ENCODE measurements around the gene KLHDC1.
A peak's percentile ranks its signal among the peaks of the same experiment; 100 is the strongest.
"Not testable (repeated sequence)": the region's sequence is repeated elsewhere in the genome, so short reads cannot be mapped to it uniquely, and the experiment has no call there.

KLHDC1 gene

DNA sequence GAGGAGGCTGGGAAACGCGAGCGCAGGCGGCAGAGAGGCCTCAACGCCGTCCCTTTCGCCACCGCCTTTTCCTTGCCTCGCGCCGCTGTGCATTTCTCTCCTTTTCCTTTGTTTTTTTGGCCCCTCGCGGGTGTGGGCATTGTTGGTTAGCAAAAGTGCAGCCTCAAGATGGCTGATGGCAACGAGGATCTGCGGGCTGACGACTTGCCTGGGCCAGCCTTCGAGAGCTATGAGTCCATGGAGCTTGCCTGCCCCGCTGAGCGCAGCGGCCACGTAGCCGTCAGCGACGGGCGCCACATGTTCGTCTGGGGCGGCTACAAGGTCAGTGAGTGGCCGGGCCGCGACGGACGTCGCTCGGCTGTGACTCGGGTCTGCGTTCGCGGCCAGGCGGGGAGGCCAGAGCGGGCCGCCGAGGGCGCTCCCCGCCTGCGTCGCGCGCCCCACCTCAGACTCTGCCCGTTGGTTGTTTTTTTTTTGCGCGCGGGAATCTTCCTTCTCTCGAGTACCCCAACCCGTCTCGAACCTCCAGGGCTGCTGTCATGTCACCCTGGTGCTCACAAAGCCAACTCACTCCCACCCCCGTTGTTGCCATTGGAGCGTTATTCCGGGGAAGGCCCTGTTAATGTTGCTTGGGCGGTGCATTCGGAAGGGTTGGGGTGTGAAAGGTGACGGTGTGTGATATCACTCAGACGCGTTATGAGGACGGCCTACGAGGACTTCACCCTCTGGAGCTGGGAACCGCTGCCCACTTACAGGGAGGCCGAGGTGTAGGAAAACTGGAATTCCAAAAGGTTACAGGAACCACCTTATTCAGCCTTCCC is 75.6 kb downstream of the KLHDC1 start:
- peak overlapping the region; percentile 99 for H3K4me3 ChIP-seq (ENCODE audit: low read length)

DNA sequence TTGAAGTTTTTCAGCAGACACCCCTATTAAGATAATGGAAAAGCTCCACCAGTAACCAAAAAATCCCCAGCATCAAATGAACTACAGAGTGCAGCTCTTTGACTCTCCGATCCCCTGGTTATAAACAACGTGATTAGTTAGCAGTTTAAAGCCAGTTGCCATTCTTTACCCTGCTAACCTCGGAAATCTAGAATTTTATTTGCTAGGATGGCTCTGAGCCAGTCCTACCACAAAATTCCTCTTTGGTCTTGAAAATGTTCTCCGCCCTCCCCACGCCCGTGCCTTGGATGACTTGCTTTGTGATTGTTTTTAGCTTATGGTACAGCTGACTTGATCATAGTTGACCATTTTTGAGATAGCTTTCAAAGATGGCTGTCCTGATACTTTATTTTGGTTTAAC is 76.3 kb downstream of the KLHDC1 start:
- Histone ChIP-seq H3K27me3 (ENCODE audit: insufficient read depth, low read length) (no peaks in the 10 kb centered on the region), H3K36me3 (ENCODE audit: insufficient read depth, low read depth, low read length) (peaks cover 12% of the 10 kb centered on the region), H3K4me1 (ENCODE audit: insufficient read depth, low read length) (peaks cover 3% of the 10 kb centered on the region), H3K4me3 (ENCODE audit: low read length) (peak overlapping the region; percentile 99), H3K9me3 (ENCODE audit: insufficient read depth, low read depth, low read length) (no peaks in the 10 kb centered on the region), H3K9ac (ENCODE audit: low read depth, low read length) (peak overlapping the region; percentile 99), H3K27ac (ENCODE audit: low read length) (no peak overlapping the region)

More for the DNA sequence above, 75.6 kb downstream of the KLHDC1 start:
- H3K4me1 ChIP-seq (ENCODE audit: insufficient read depth, low read length), result peaks cover 3% of the 10 kb centered on the region
- H3K36me3 ChIP-seq (ENCODE audit: insufficient read depth, low read depth, low read length), result peaks cover 8% of the 10 kb centered on the region; the same call in 1 of the 2 replicates
- H3K9me3 ChIP-seq (ENCODE audit: insufficient read depth, low read depth, low read length), result no peaks in the 10 kb centered on the region
- peak overlapping the region; percentile 99 for H3K9ac ChIP-seq (ENCODE audit: low read depth, low read length)
- H3K27me3 ChIP-seq (ENCODE audit: insufficient read depth, low read length), result no peaks in the 10 kb centered on the region
- H3K27ac ChIP-seq (ENCODE audit: low read length), result peak overlapping the region; percentile 92

DNA sequence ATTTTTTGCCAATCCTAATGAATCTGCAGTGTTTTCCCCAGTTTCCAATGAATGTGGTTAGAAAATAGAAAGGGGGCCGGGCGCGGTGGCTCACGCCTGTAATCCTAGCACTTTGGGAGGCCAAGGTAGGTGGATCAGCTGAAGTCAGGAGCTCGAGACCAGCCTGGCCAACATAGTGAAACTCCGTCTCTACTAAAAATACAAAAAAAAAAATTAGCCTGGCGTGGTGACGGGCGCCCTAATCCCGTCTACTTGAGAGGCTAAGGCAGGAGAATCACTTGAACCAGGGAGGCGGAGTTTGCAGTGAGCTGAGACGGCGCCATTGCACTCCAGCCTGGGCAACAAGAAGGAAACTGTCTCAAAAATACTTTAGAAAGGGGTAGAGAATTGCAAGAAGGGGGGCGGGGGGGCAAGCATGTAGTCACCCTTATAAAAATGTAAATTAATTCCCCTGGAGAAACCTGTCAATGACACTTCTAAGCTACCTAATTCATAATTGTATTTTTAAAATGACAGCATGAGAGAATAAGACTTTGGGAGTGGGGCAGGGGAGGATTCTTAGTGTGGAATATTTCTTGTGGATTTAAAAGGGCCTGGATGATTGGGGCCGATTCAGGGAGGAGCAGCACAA is 76.8 kb downstream of the KLHDC1 start:
- Histone ChIP-seq H3K27me3 (ENCODE audit: insufficient read depth, low read length) (no peaks in the 10 kb centered on the region), H3K9me3 (ENCODE audit: insufficient read depth, low read depth, low read length) (no peaks in the 10 kb centered on the region), H3K4me1 (ENCODE audit: insufficient read depth, low read length) (peaks cover 3% of the 10 kb centered on the region), H3K9ac (ENCODE audit: low read depth, low read length) (peak overlapping the region; percentile 99; the same call in 1 of the 2 replicates), H3K36me3 (ENCODE audit: insufficient read depth, low read depth, low read length) (peaks cover 17% of the 10 kb centered on the region), H3K4me3 (ENCODE audit: low read length) (peak overlapping the region; percentile 99), H3K27ac (ENCODE audit: low read length) (no peak overlapping the region)

DNA sequence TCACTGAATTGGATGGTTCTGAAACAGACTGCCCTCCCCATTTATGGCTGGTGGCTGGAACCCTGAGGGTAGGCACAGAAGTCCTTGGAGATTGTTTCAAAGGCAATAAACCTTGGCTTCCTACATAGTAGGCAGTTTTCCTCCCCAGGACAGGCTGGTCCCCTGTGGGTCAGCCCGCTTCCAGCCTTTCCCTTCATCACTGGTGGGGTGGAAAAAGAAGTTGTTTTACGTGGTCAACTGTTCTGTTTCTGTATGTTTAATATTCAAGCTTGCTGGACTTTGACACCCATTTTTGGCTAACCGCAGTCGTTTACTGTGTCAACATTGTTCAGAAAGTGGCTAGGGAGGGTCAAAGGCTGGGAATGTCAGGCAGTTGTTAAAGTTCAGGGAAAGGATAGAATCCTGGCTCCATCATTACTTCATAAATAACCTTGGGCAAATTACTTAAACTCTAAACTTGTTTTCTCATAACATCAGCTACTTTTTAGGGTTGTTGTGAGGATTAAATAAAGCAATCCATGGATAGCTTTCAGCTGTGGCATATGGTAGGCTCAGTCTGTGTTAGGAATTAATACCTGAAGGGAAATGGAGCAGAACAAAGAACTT is 77.4 kb downstream of the KLHDC1 start:
- H3K9ac ChIP-seq (ENCODE audit: low read depth, low read length), result peak overlapping the region; percentile 15; the same call in 1 of the 2 replicates
- peaks cover 3% of the 10 kb centered on the region for H3K4me1 ChIP-seq (ENCODE audit: insufficient read depth, low read length)
- peaks cover 24% of the 10 kb centered on the region for H3K36me3 ChIP-seq (ENCODE audit: insufficient read depth, low read depth, low read length)
- H3K4me3 ChIP-seq (ENCODE audit: low read length), result 0 out of 2 replicates have a peak overlapping the region, but pooled peaks have one; percentile 33
- H3K27me3 ChIP-seq (ENCODE audit: insufficient read depth, low read length), result no peaks in the 10 kb centered on the region
- H3K9me3 ChIP-seq (ENCODE audit: insufficient read depth, low read depth, low read length), result no peaks in the 10 kb centered on the region
- H3K27ac ChIP-seq (ENCODE audit: low read length), result no peak overlapping the region

DNA sequence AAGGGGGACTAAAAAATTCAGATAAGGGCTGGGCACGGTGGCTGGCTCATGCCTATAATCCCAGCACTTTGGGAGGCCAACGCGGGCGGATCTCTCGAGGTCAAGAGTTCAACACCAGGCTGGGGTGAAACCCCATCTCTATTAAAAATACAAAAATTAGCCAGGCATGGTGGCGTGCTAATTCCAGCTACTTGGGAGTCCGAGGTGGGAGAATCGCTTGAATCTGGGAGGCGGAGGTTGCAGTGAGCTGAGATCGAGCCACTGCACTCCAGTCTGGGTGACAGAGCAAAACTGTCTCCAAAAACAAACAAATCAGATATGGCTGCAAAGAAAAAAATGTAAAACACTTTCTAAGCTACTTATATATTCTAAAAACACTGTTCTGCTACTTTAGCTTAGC is 78.8 kb downstream of the KLHDC1 start:
- H3K27ac ChIP-seq (ENCODE audit: low read length), result not testable (repeated sequence)

DNA sequence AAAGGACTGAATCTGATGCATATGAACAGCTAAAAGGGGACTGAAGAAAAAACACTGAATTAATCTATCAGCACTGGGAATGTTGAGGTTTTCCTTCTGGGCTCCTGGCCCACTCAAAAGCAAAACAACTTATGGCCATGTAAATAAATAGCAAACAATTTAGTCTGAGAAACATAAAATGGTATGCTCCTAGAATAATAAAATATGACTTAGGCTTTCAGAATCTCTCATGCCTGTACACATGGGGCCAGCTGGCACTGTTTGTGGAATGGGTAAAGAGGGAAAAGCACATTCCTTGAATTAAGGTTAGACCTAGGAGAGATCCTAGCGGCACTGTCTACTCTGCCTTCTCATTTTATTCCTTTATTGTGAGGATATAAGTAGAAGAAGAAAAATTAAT is 81.2 kb downstream of the KLHDC1 start:
- Histone ChIP-seq H3K9me3 (ENCODE audit: insufficient read depth, low read depth, low read length) (no peaks in the 10 kb centered on the region), H3K36me3 (ENCODE audit: insufficient read depth, low read depth, low read length) (peaks cover 48% of the 10 kb centered on the region), H3K4me3 (ENCODE audit: low read length) (no peak overlapping the region), H3K9ac (ENCODE audit: low read depth, low read length) (no peak overlapping the region), H3K4me1 (ENCODE audit: insufficient read depth, low read length) (no peaks in the 10 kb centered on the region; the same call in 1 of the 2 replicates), H3K27me3 (ENCODE audit: insufficient read depth, low read length) (no peaks in the 10 kb centered on the region), H3K27ac (ENCODE audit: low read length) (no peak overlapping the region)

More for the DNA sequence above, 78.8 kb downstream of the KLHDC1 start:
- not testable (repeated sequence) for H3K27me3 ChIP-seq (ENCODE audit: insufficient read depth, low read length); H3K9me3 ChIP-seq (ENCODE audit: insufficient read depth, low read depth, low read length); H3K9ac ChIP-seq (ENCODE audit: low read depth, low read length); H3K4me3 ChIP-seq (ENCODE audit: low read length); H3K4me1 ChIP-seq (ENCODE audit: insufficient read depth, low read length)
- H3K36me3 ChIP-seq (ENCODE audit: insufficient read depth, low read depth, low read length), result peaks cover 32% of the 10 kb centered on the region

DNA sequence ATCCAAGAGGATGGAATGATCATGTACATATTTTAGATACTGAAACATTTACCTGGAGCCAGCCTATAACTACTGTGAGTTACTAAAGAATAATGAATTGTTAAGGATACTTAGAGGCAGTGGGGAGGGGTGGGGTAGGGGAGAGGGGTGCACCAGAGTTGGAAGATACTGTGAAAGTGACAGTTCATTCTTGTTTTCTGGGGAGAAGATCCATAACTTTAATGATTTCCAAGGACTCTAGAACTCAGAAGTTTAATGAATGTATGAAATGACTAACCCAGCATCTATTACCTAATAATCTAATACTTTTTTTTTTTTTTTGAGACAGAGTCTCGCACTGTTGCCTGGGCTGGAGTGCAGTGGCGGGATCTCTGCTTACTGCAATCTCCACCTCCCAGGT is 85.5 kb downstream of the KLHDC1 start:
- Histone ChIP-seq H3K27ac (ENCODE audit: low read length) (no peak overlapping the region), H3K4me1 (ENCODE audit: insufficient read depth, low read length) (no peaks in the 10 kb centered on the region), H3K36me3 (ENCODE audit: insufficient read depth, low read depth, low read length) (peaks cover 82% of the 10 kb centered on the region), H3K4me3 (ENCODE audit: low read length) (no peak overlapping the region), H3K9ac (ENCODE audit: low read depth, low read length) (no peak overlapping the region), H3K9me3 (ENCODE audit: insufficient read depth, low read depth, low read length) (no peaks in the 10 kb centered on the region), H3K27me3 (ENCODE audit: insufficient read depth, low read length) (no peaks in the 10 kb centered on the region)

DNA sequence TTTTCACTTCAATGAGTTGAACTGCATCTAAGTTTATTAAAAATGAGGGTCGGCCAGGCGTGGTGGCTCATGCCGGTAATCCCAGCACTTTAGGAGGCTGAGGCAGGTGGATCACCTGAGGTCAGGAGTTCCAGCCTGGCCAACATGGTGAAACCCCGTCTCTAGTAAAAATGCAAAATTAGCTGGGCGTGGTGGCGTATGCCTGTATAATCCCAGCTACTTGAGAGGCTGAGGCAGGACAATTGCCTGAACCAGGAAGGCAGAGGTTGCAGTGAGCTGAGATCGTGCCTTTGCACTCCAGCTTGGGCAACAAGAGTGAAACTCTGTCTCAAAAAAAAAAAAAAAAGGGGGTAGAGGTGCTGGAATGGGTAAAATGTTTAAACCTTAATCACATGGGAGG is 88.1 kb downstream of the KLHDC1 start:
- H3K9me3 ChIP-seq (ENCODE audit: insufficient read depth, low read depth, low read length); H3K4me3 ChIP-seq (ENCODE audit: low read length); H3K9ac ChIP-seq (ENCODE audit: low read depth, low read length); H3K27me3 ChIP-seq (ENCODE audit: insufficient read depth, low read length); H3K27ac ChIP-seq (ENCODE audit: low read length); H3K4me1 ChIP-seq (ENCODE audit: insufficient read depth, low read length): not testable (repeated sequence)
- peaks cover 86% of the 10 kb centered on the region for H3K36me3 ChIP-seq (ENCODE audit: insufficient read depth, low read depth, low read length)

DNA sequence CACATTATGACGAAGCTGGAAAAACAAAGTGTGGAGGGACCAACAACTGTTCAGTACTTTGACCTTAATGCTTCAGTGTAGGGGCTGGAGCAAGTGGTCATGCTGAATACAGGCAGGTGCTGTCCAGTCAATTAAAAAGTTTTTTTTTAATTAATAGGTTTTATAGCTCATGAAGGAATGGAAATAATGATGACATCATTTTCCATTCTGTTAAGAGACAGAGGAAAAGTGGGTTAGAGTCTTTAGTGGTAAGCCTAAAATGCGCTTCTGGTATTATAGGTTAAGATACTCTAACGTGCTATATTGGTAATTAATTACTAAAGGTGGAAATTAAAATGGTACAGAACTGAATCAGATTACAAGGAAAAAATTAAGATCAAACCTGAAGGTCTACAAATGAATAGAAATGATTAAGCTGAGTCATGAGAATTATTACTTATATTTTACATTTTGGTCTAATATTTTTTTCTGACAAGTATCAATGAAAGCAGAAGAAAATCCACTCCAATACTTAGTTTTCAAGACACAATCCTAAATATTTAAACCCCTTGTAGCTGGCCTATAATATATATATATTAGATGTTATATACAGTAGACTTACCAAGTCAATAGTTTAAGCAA is 90.6 kb downstream of the KLHDC1 start:
- Histone ChIP-seq H3K4me3 (ENCODE audit: low read length) (no peak overlapping the region), H3K4me1 (ENCODE audit: insufficient read depth, low read length) (no peaks in the 10 kb centered on the region), H3K9ac (ENCODE audit: low read depth, low read length) (no peak overlapping the region), H3K27ac (ENCODE audit: low read length) (no peak overlapping the region), H3K36me3 (ENCODE audit: insufficient read depth, low read depth, low read length) (peaks cover 98% of the 10 kb centered on the region), H3K27me3 (ENCODE audit: insufficient read depth, low read length) (no peaks in the 10 kb centered on the region), H3K9me3 (ENCODE audit: insufficient read depth, low read depth, low read length) (no peaks in the 10 kb centered on the region)

DNA sequence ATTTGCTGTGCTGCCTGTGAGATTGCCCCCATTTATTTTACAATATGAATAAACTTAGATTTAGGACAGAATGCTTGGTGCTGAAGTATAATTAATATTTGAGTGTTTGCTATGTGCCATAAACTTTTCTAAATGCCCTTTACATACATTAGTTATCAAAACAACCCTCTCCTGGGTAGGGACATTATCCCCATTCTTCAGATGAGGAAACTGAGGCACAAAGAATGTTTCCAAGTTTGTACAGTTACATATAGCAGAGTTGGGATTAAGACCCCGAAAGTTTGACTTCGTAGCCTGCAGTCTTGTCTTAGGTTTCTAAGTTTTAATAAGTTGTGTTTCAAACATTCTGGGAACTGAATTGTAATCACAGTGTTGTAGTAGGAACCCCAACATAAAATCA is 93.4 kb downstream of the KLHDC1 start:
- H3K27me3 ChIP-seq (ENCODE audit: insufficient read depth, low read length), result no peaks in the 10 kb centered on the region

DNA sequence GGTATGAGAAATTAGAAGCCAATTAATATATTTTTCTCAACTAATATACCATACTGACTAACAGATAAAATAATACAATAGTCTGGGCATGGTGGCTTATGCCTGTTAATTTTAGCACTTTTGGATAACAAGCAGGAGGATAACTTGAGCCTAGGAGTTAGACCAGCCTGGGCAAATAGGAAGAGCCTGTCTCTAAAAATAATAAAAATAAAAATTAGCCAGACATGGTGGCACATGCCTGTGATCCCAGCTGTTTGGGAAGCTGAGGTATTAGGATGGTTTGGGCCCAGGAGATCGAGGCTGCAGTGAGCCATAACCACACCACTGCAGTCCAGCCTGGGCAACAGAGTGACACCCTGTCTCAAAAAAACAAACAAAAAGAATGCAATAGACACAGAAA is 99.7 kb downstream of the KLHDC1 start:
- H3K9me3 ChIP-seq (ENCODE audit: insufficient read depth, low read depth, low read length), result no peaks in the 10 kb centered on the region
- H3K27ac ChIP-seq (ENCODE audit: low read length), result no peak overlapping the region
- no peaks in the 10 kb centered on the region for H3K4me1 ChIP-seq (ENCODE audit: insufficient read depth, low read length)
- H3K4me3 ChIP-seq (ENCODE audit: low read length), result no peak overlapping the region
- peaks cover 97% of the 10 kb centered on the region for H3K36me3 ChIP-seq (ENCODE audit: insufficient read depth, low read depth, low read length)
- no peaks in the 10 kb centered on the region for H3K27me3 ChIP-seq (ENCODE audit: insufficient read depth, low read length)
- no peak overlapping the region for H3K9ac ChIP-seq (ENCODE audit: low read depth, low read length)

More for the DNA sequence above, 93.4 kb downstream of the KLHDC1 start:
- Histone ChIP-seq H3K36me3 (ENCODE audit: insufficient read depth, low read depth, low read length) (peaks cover 99% of the 10 kb centered on the region), H3K4me3 (ENCODE audit: low read length) (no peak overlapping the region), H3K27ac (ENCODE audit: low read length) (no peak overlapping the region), H3K9ac (ENCODE audit: low read depth, low read length) (no peak overlapping the region), H3K4me1 (ENCODE audit: insufficient read depth, low read length) (no peaks in the 10 kb centered on the region), H3K9me3 (ENCODE audit: insufficient read depth, low read depth, low read length) (no peaks in the 10 kb centered on the region)
